H1 (cell line): Measurements from ENCODE around the gene CDHR5. TPM values are rescaled to one million over a fixed set of nuclear protein-coding genes. Genes with fewer than 3 reads are reported as not detected.

Source experiments
- CTCF ChIA-PET: fragments of 300-600 bp; sonication (Branson Sonifier 250); formaldehyde crosslinking; loops from one replicate; lab custom pipeline; 2021; ENCODE audit not compliant: partially characterized antibody; lab: Charles Lee
- POLR2A ChIA-PET: fragments of 300-600 bp; sonication (Branson Sonifier 250); formaldehyde crosslinking; loops from one replicate; lab custom pipeline; 2021; ENCODE audit warnings: inconsistent platforms; ENCODE audit not compliant: partially characterized antibody; lab: Charles Lee
- DNase-seq, 2 experiments: peaks; one replicate each; pipeline versions ENCODE4 v3.0.0 to v3.0.0-alpha.2; 2010 to 2022; ENCODE audit warnings: low spot score in 2 of 2, low read depth in 1 of 2, mixed read lengths in 1 of 2
- FAIRE-seq: peaks from 2 replicates; lab custom pipeline; 2011; peaks lifted over from hg19 to GRCh38; lab: Jason Lieb, UNC
- H2AFZ ChIP-seq: 2 replicates; pipeline ENCODE4 v1.8.1; 2012; ENCODE audit warnings: low read length, inconsistent platforms
- H2AK5ac ChIP-seq: 2 replicates; pipeline ENCODE4 v1.6.1; 2013; ENCODE audit warnings: low read depth, low read length
- H2BK120ac ChIP-seq: replicated peaks from 2 replicates; pipeline ENCODE3; 2013; ENCODE audit warnings: low read depth, low read length, inconsistent platforms
- H2BK12ac ChIP-seq: 2 replicates; pipeline ENCODE4 v1.6.1; 2013; ENCODE audit warnings: low read depth, low read length
- H2BK15ac ChIP-seq: 2 replicates; pipeline ENCODE4 v1.6.1; 2013; ENCODE audit warnings: low read length
- H2BK20ac ChIP-seq: 2 replicates; pipeline ENCODE4 v1.6.1; 2013; ENCODE audit warnings: low read length
- H2BK5ac ChIP-seq: 2 replicates; pipeline ENCODE4 v1.6.1; 2013; ENCODE audit warnings: low read depth, low read length
- H3K14ac ChIP-seq: 2 replicates; pipeline ENCODE4 v1.6.1; 2013; ENCODE audit warnings: inconsistent platforms; ENCODE audit not compliant: insufficient read length
- H3K18ac ChIP-seq: 2 replicates; pipeline ENCODE4 v1.6.1; 2013; ENCODE audit warnings: low read length; ENCODE audit errors: extremely low read depth
- H3K23ac ChIP-seq: 2 replicates; pipeline ENCODE4 v1.6.1; 2013; ENCODE audit warnings: inconsistent platforms; ENCODE audit not compliant: insufficient read length
- H3K23me2 ChIP-seq: 2 replicates; pipeline ENCODE4 v1.6.1; 2013; ENCODE audit warnings: low read depth, low read length
- H3K27ac ChIP-seq: 2 replicates; pipeline ENCODE4 v1.6.1; 2011; ENCODE audit warnings: low read depth, low read length, inconsistent platforms
- H3K27me3 ChIP-seq, 4 experiments: replicated peaks in 1 of 4; 1 replicate in 1 of 4; 2 replicates in 3 of 4; pipeline versions ENCODE4 v1.6.1 to v1.8.1; 2011 to 2013; ENCODE audit warnings: low read length in 3 of 4, mild to moderate bottlenecking in 3 of 4, inconsistent platforms in 2 of 4, mixed read lengths in 2 of 4, moderate library complexity in 1 of 4; ENCODE audit not compliant: control insufficient read depth in 3 of 4, insufficient read depth in 3 of 4; ENCODE audit errors: extremely low read depth in 1 of 4
- H3K36me3 ChIP-seq, 4 experiments: 2 replicates each; pipeline versions ENCODE4 v1.6.1 to v1.8.1; 2011 to 2013; ENCODE audit warnings: mild to moderate bottlenecking in 4 of 4, low read length in 3 of 4, moderate library complexity in 2 of 4, control low read depth in 1 of 4, inconsistent platforms in 1 of 4; ENCODE audit not compliant: insufficient read depth in 4 of 4, control insufficient read depth in 2 of 4
- H3K4ac ChIP-seq: replicated peaks from 2 replicates; pipeline ENCODE3; 2013; ENCODE audit warnings: low read length, low read depth, mixed read lengths, inconsistent platforms; ENCODE audit not compliant: insufficient read length
- H3K4me1 ChIP-seq, 4 experiments: replicated peaks in 1 of 4; 1 replicate in 1 of 4; 2 replicates in 3 of 4; pipeline versions ENCODE4 v1.6.1 to v1.8.1; 2011 to 2013; ENCODE audit warnings: low read length in 3 of 4, inconsistent platforms in 2 of 4, mixed read lengths in 1 of 4; ENCODE audit not compliant: insufficient read depth in 4 of 4, control insufficient read depth in 3 of 4
- H3K4me2 ChIP-seq, 2 experiments: 2 replicates each; pipeline versions ENCODE4 v1.6.1 to v1.8.1; 2011 to 2013; ENCODE audit warnings: low read depth in 2 of 2, low read length in 2 of 2, control low read depth in 1 of 2, inconsistent platforms in 1 of 2, mild to moderate bottlenecking in 1 of 2; ENCODE audit not compliant: insufficient read depth in 1 of 2
- H3K4me3 ChIP-seq, 4 experiments: fragments of 200-600, 300-600 bp in 1 of 4; sonication (generic), shearing (Covaris generic), sonication (Bioruptor Twin) in 1 of 4; 2 replicates each; pipeline versions ENCODE4 v1.5.1 to v1.8.1; 2011 to 2016; ENCODE audit warnings: low read length in 4 of 4, low read depth in 3 of 4, control low read depth in 2 of 4, inconsistent platforms in 2 of 4, mild to moderate bottlenecking in 2 of 4, mixed read lengths in 1 of 4, moderate library complexity in 1 of 4; ENCODE audit not compliant: insufficient read depth in 2 of 4; ENCODE audit errors: extremely low read depth in 1 of 4
- H3K56ac ChIP-seq: replicated peaks from 2 replicates; pipeline ENCODE3; 2013; ENCODE audit warnings: low read depth, mild to moderate bottlenecking, mixed read lengths, low read length, inconsistent platforms; ENCODE audit not compliant: insufficient read length
- H3K79me1 ChIP-seq: 2 replicates; pipeline ENCODE4 v1.6.1; 2013; ENCODE audit warnings: low read depth, low read length, control low read depth
- H3K79me2 ChIP-seq, 2 experiments: 2 replicates each; pipeline versions ENCODE4 v1.6.1 to v1.8.1; 2012 to 2013; ENCODE audit warnings: low read length in 2 of 2, mild to moderate bottlenecking in 2 of 2, inconsistent platforms in 1 of 2; ENCODE audit not compliant: insufficient read depth in 2 of 2, control insufficient read depth in 1 of 2
- H3K9ac ChIP-seq, 4 experiments: replicated peaks in 1 of 4; 1 replicate in 1 of 4; 2 replicates in 3 of 4; pipeline versions ENCODE4 v1.6.1 to v1.8.1; 2011 to 2013; ENCODE audit warnings: low read depth in 3 of 4, low read length in 3 of 4, control low read depth in 2 of 4, mild to moderate bottlenecking in 2 of 4, moderate library complexity in 2 of 4, inconsistent platforms in 1 of 4; ENCODE audit errors: extremely low read depth in 1 of 4
- H3K9me3 ChIP-seq, 2 experiments: 2 replicates each; pipeline versions ENCODE4 v1.6.1 to v1.8.1; 2012 to 2013; ENCODE audit warnings: mild to moderate bottlenecking in 2 of 2, moderate library complexity in 2 of 2, control low read depth in 1 of 2, inconsistent platforms in 1 of 2, low read depth in 1 of 2, low read length in 1 of 2, mixed read lengths in 1 of 2; ENCODE audit not compliant: insufficient read depth in 2 of 2
- H4K20me1 ChIP-seq, 2 experiments: replicated peaks in 1 of 2; 2 replicates each; pipeline versions ENCODE3 to v1.8.1; 2011 to 2013; ENCODE audit warnings: inconsistent platforms in 2 of 2, low read length in 2 of 2, mild to moderate bottlenecking in 1 of 2; ENCODE audit not compliant: insufficient read depth in 2 of 2, control insufficient read depth in 1 of 2
- H4K5ac ChIP-seq: 2 replicates; pipeline ENCODE4 v1.6.1; 2013; ENCODE audit warnings: low read length, low read depth, mixed read lengths, inconsistent platforms; ENCODE audit not compliant: insufficient read length
- H4K8ac ChIP-seq: 2 replicates; pipeline ENCODE4 v1.8.0; 2013; ENCODE audit warnings: mild to moderate bottlenecking, moderate library complexity, low read length, inconsistent platforms; ENCODE audit not compliant: insufficient read depth; ENCODE audit errors: extremely low read depth
- H4K91ac ChIP-seq: replicated peaks from 2 replicates; pipeline ENCODE3; 2013; ENCODE audit warnings: low read length, mixed read lengths, inconsistent platforms; ENCODE audit not compliant: insufficient read length
- CREB1 ChIP-seq: IDR thresholded peaks from 2 replicates; pipeline ENCODE4 v1.6.1; 2012; ENCODE audit warnings: inconsistent platforms
- GABPA ChIP-seq: IDR thresholded peaks from 2 replicates; pipeline ENCODE4 v1.6.1; 2011; ENCODE audit warnings: mild to moderate bottlenecking, low read length, moderate library complexity, borderline replicate concordance; ENCODE audit not compliant: insufficient read depth
- KDM5A ChIP-seq: fragments of 200-600 bp; IDR thresholded peaks from 2 replicates; pipeline ENCODE4 v1.7.1; 2012; ENCODE audit warnings: mild to moderate bottlenecking, low read length, inconsistent platforms, mixed read lengths
- NANOG ChIP-seq: IDR thresholded peaks from 2 replicates; pipeline ENCODE4 v1.6.1; 2011; ENCODE audit warnings: low read length, low read depth, mild to moderate bottlenecking, inconsistent platforms; ENCODE audit not compliant: insufficient read depth, poor library complexity, severe bottlenecking
- RAD21 ChIP-seq, 2 experiments: IDR thresholded peaks in 1 of 2; conservative IDR thresholded peaks in 1 of 2; 2 replicates each; pipeline ENCODE4 v1.6.1; 2011; ENCODE audit warnings: low read depth in 2 of 2, low read length in 2 of 2, improper control_type of control experiment in 1 of 2, inconsistent platforms in 1 of 2, mild to moderate bottlenecking in 1 of 2, moderate library complexity in 1 of 2
- SIX5 ChIP-seq: IDR thresholded peaks from 2 replicates; pipeline ENCODE4 v1.6.1; 2011; ENCODE audit warnings: mild to moderate bottlenecking, low read depth, low read length
- WGBS, 2 experiments: shearing (Covaris generic) in 1 of 2; methylation state at CpG; one replicate each; pipeline versions ENCODE4 v1.1.6 to v1.1.7; 2013 to 2015; ENCODE audit warnings: low lambda C conversion rate in 2 of 2, mixed read lengths in 2 of 2, inconsistent platforms in 1 of 2, low coverage in 1 of 2, missing lambda C conversion rate in 1 of 2; ENCODE audit not compliant: insufficient replicate concordance in 2 of 2, insufficient coverage in 1 of 2, insufficient read length in 1 of 2; ENCODE audit errors: extremely low coverage in 1 of 2, missing lambda C conversion rate in 1 of 2; 5-methylcytosine and 5-hydroxymethylcytosine counted together
- polyA plus RNA-seq, 7 experiments: library from polyadenylated mRNA; depleted of rRNA in 3 of 7; stranded (reverse) in 5 of 7; unstranded in 2 of 7; fragments of >200 nt in 5 of 7; fragments of 200-250 nt in 2 of 7; gene quantifications; 1 replicate in 5 of 7; 2 replicates in 1 of 7; 4 replicates in 1 of 7; pipeline versions ENCODE4 v1.2.1 to v1.2.3, GENCODE V29; 2011 to 2013; ENCODE audit warnings: missing spikeins in 2 of 7, mixed read lengths in 2 of 7
- total RNA-seq: library from RNA; stranded (reverse); fragmentation: NEBNext Ultra II Directional; extraction: Animal tissue kit (Norgen Biotek cat#: 25700); gene quantifications from 2 replicates; pipeline ENCODE4 v1.2.1, GENCODE V29; 2021

The CDHR5 gene
- total and polyA plus RNA-seq, 2 of the 8 experiments (the other 6 are each of a cell fraction or from before 2014, with no cell fraction given), result not detected

DNA sequence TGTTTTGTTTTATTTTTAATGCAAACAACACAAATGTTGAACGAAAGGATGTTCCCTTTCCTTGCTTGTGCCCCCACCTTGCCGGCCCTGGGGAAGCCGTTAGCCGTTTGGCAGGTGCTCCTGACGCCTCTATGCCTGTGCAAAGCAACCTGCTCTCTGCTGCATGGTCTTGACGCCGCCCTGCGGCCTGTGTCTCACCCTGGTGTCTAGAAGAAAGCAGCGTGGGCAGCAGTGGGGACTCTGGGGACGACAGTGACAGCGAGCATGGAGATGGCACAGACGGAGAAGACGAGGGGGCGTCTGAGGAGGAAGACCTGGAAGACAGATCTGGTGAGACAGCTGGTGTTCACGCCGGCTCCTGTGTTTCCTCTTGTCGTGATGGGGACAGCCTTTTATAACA, 43.0 kb downstream of the CDHR5 start:
- Histone ChIP-seq H3K18ac (no peak overlapping the region), H2BK120ac (no peak overlapping the region), H3K4me2 (no peak overlapping the region), H3K56ac (no peak overlapping the region), H2AFZ (no peak overlapping the region), H3K4me1 (peaks cover 4 to 11% (median 5%) of the 10 kb centered on the region in 4 experiments; a peak in 6 of 7 replicates), H4K8ac (no peak overlapping the region), H2BK5ac (no peak overlapping the region), H3K9me3 (no peaks in the 10 kb centered on the region), H3K14ac (no peak overlapping the region), H4K20me1 (peaks cover 47 to 53% of the 10 kb centered on the region in 2 experiments), H3K23me2 (peaks cover 6% of the 10 kb centered on the region), H4K91ac (no peak overlapping the region), H2BK20ac (no peak overlapping the region), H3K27me3 (no peaks in the 10 kb centered on the region), H3K23ac (no peak overlapping the region), H3K9ac (no peak overlapping the region), H3K79me2 (peaks cover 38 to 63% of the 10 kb centered on the region in 2 experiments), H4K5ac (no peak overlapping the region), H2AK5ac (no peak overlapping the region), H2BK15ac (no peak overlapping the region), H2BK12ac (no peak overlapping the region), H3K27ac (no peak overlapping the region), H3K4me3 (no peak overlapping the region), H3K4ac (no peak overlapping the region), H3K79me1 (peaks cover 29% of the 10 kb centered on the region), H3K36me3 (peaks cover 6 to 19% (median 16%) of the 10 kb centered on the region in 4 experiments; a peak in 6 of 8 replicates)
- 92% methylated on average over 17 of the region's 17 CpGs; no CpG with 5 or more reads in 1 of the 2 experiments for WGBS, 2 experiments
- FAIRE-seq (no peak), DNase-seq (no peak)
- ChIA-PET CTCF (interaction anchor here (1.6 kb wide), 1 partner anchor 25 kb away, joined by 5 read pairs; no protein-coding TSS in a partner anchor), POLR2A (interaction anchor here (0.6 to 1.0 kb wide), 3 partner anchors 15 to 170 kb away, joined by 3 read pairs; no protein-coding TSS in a partner anchor)
- no peak for TF ChIP-seq KDM5A
- no peak for TF ChIP-seq GABPA
- no peak for TF ChIP-seq CREB1
- no peak for TF ChIP-seq NANOG
- TF ChIP-seq RAD21 (IDR thresholded peaks at IDR 0.05 in 1 of 2, conservative IDR thresholded peaks at IDR 0.05 in 1 of 2; ENCODE audit: low read depth in 2 of 2, low read length in 2 of 2), result no peak
- TF ChIP-seq SIX5, result no peak
